Aorta (tissue), 5 donors: Measurements from ENCODE around the gene GINS2. TPM values are rescaled to one million over a fixed set of nuclear protein-coding genes. Genes with fewer than 3 reads are reported as not detected.

Experiments used
- ATAC-seq: fragments of 200-7000 bp; cut with Tn5 transposase; one replicate; pipeline ENCODE4 v1.9.1; 2022; ENCODE audit warnings: moderate library complexity; ENCODE audit not compliant: low FRiP score
- DNase-seq, 2 donors: peaks; one replicate each; pipeline ENCODE4 v3.0.0-alpha.2; 2020
- H3K27ac ChIP-seq, 2 donors: one replicate each; pipeline ENCODE4 v1.5.1; 2013; ENCODE audit warnings: low read length in 2 of 2, mild to moderate bottlenecking in 2 of 2, moderate library complexity in 2 of 2, control low read depth in 1 of 2, inconsistent platforms in 1 of 2, low read depth in 1 of 2
- H3K27me3 ChIP-seq, 2 donors: one replicate each; pipeline ENCODE4 v1.6.1; 2013; ENCODE audit warnings: control low read depth in 1 of 2, low read length in 1 of 2, mild to moderate bottlenecking in 1 of 2, moderate library complexity in 1 of 2; ENCODE audit not compliant: insufficient read depth in 2 of 2, control insufficient read depth in 1 of 2
- H3K36me3 ChIP-seq, 2 donors: one replicate each; pipeline ENCODE4 v1.6.1; 2013; ENCODE audit warnings: control low read depth in 1 of 2, low read length in 1 of 2, mild to moderate bottlenecking in 1 of 2; ENCODE audit not compliant: insufficient read depth in 2 of 2, control insufficient read depth in 1 of 2
- H3K4me1 ChIP-seq, 2 donors: one replicate each; pipeline ENCODE4 v1.6.1; 2013; ENCODE audit warnings: low read length in 2 of 2, control low read depth in 1 of 2, mild to moderate bottlenecking in 1 of 2, moderate library complexity in 1 of 2; ENCODE audit not compliant: insufficient read depth in 2 of 2, control insufficient read depth in 1 of 2
- H3K4me3 ChIP-seq, 2 donors: one replicate each; pipeline ENCODE4 v1.5.1; 2013; ENCODE audit warnings: low read length in 2 of 2, control low read depth in 1 of 2, mild to moderate bottlenecking in 1 of 2
- H3K9me3 ChIP-seq: one replicate; pipeline ENCODE4 v1.6.1; 2013; ENCODE audit warnings: mild to moderate bottlenecking, low read length; ENCODE audit not compliant: control insufficient read depth
- WGBS, 2 donors: extraction: QIAGEN DNeasy Blood & Tissue Kit; methylation state at CpG; one replicate each; pipeline ENCODE4 v1.1.7; 2013; 5-methylcytosine and 5-hydroxymethylcytosine counted together
- intact Hi-C, 2 donors: fragments of 100-400 bp; cut with DNase I; formaldehyde crosslinking; loops; one replicate each; pipeline versions ENCODE4 v1.14.2 to v1.15.0; 2022
- polyA plus RNA-seq, 2 donors: library from polyadenylated mRNA; stranded (reverse); fragments of 200-250 nt; gene quantifications; one replicate each; pipeline ENCODE4 v1.2.3, GENCODE V29; 2013
- total RNA-seq, 2 donors: library from RNA; stranded (reverse); fragmentation: NEBNext Ultra II Directional; extraction: Animal tissue kit (Norgen Biotek cat#: 25700); gene quantifications; one replicate each; pipeline ENCODE4 v1.2.1, GENCODE V29; 2021
- donor health status: healthy with polysubstance abuse.
- donor health status: Bipolar disorder and iron deficiency.
- donor health status: DM: no; HTN: no; CAD: no.
- donor health status: DM: no; HTN: no; CAD: no.
- donor health status: DM: yes; HTN: yes; CAD: no.

GINS2 gene
- total and polyA plus RNA-seq, 4 donors: 0.23 to 0.75 (median 0.66) TPM

DNA sequence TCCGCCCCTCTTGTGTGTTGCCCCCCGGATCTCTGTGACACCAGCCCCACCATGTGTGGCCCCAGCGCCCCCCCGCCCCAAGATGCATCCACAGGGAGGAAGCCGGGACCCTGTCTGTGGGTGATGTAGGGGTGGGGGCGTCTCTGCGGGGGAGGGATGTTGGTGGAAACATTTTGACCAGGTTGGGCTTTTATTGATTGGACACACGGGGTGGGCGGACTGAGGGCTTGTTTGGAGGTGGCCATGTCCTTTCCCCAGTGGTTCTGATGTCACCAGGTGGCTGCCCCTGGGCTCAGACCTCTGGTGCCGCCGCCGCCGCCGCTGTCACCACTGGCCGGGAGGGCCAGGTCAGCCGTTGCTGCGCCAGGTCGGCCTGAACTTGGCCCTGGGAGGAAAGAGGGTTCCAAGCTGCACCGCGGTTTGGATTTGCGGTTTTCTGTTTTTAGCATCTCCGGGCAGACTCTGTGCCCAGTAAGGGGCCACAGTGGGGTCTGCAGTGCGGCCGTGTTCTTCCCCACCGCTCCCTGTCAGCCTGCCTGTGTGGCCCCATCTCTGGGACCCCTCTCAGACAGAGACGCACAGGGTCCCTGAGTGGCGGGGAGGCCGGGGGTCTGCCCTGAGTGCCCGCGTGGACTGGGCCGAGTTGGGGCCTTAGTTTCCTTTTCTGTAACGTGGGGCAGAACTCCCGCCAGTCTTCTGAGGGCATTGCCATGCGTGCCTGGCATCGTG is 55.9 kb downstream of the GINS2 start:
- Histone ChIP-seq H3K9me3 (no peaks in the 10 kb centered on the region), H3K27ac (no peak overlapping the region), H3K4me1 (no peaks in the 10 kb centered on the region), H3K4me3 (no peak overlapping the region), H3K27me3 (no peaks in the 10 kb centered on the region), H3K36me3 (no peaks in the 10 kb centered on the region)
- 93 to 94% methylated on average over 34 to 35 of the region's 35 CpGs for WGBS, 2 donors
- ATAC-seq (no peak), DNase-seq (no peak)
- intact Hi-C loops: no loop called here

DNA sequence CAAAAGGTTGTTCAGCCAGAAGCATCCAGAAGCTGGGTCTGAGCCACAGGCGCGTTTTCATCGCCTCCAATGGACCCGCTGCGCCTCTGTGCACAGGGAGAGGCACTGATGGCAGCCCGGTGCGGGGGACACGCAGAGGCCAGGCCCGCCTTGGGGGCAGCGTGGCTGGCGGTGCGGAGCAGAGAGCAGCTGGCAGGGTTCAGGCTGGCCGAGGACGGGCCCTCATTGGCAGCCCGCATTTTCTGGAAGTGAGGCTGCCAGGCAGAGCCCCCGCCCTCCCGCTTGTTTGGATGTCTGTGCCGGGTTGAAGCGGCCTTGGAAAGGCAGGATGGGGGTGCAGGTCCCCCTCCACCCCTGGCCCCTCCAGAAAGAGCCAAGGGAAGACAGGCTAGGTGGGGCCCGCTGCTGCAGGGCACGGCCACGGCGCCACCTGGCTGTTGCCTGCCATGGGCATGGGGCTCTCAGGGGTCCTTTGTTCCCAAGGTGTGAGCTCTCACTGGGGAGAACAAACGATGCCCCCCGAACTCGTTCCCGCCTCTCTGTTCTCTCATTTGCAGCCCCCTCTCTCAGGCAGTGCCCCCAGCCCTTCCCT is 56.9 kb downstream of the GINS2 start:
- intact Hi-C loops: no loop called here
- WGBS, 2 donors: 74 to 85% methylated on average over 22 to 27 of the region's 27 CpGs
- no peaks in the 10 kb centered on the region for H3K27me3 ChIP-seq
- DNase-seq: no peak
- no peak overlapping the region for H3K4me3 ChIP-seq
- no peak overlapping the region for H3K27ac ChIP-seq
- H3K36me3 ChIP-seq: no peaks in the 10 kb centered on the region
- no peaks in the 10 kb centered on the region for H3K4me1 ChIP-seq
- no peaks in the 10 kb centered on the region for H3K9me3 ChIP-seq
- no peak for ATAC-seq

DNA sequence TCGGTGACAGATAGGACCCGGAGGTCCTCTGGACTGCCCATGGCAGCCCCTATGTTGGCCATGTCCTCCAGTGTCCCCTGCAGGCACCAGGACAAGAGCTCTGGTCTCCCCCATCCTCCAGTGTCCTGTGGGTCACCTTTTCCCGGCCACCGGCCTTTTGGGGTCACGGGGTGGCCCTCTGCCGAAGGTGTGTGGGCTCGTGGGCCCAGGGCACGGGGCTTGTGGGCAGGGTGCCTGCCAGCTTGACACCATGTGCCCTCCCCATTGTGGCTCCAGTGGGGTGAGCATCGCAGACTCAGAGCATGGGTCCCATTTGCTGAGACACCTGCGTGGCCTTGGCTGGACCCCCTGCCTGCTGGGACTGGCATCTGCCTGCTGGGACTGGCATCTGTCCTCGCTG is 57.5 kb downstream of the GINS2 start:
- Histone ChIP-seq H3K4me3 (no peak overlapping the region), H3K4me1 (no peaks in the 10 kb centered on the region), H3K9me3 (no peaks in the 10 kb centered on the region), H3K27ac (no peak overlapping the region), H3K27me3 (no peaks in the 10 kb centered on the region), H3K36me3 (no peaks in the 10 kb centered on the region)
- WGBS, 2 donors: 95 to 96% methylated on average over 11 of the region's 11 CpGs
- intact Hi-C loops: no loop called here
- ATAC-seq (no peak), DNase-seq (no peak)

DNA sequence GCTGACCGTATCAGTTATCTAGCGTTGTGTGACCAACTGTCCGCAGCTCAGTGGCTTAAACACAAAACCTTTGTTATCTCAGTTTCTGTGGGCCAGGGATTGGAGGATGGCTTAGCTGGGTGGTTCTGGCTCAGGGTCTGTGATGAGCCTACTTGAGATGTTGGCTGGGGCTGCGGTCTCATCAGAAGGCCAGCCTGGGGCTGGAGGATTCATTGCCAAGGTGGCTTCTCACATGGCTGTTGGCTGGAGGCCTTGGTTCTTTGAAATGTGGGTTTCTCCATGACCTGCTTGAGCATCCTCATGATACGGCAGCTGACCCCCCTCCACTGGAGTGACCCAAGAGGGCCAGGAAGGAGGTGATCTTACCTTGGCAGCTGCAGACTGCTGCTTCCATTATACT is 58.9 kb downstream of the GINS2 start:
- Histone ChIP-seq H3K9me3 (no peaks in the 10 kb centered on the region), H3K27ac (no peak overlapping the region), H3K36me3 (no peaks in the 10 kb centered on the region), H3K4me3 (no peak overlapping the region), H3K27me3 (no peaks in the 10 kb centered on the region), H3K4me1 (no peaks in the 10 kb centered on the region)
- WGBS, 2 donors: 97 to 98% methylated on average over 5 of the region's 5 CpGs
- ATAC-seq (no peak), DNase-seq (no peak)
- intact Hi-C loops: no loop called here

DNA sequence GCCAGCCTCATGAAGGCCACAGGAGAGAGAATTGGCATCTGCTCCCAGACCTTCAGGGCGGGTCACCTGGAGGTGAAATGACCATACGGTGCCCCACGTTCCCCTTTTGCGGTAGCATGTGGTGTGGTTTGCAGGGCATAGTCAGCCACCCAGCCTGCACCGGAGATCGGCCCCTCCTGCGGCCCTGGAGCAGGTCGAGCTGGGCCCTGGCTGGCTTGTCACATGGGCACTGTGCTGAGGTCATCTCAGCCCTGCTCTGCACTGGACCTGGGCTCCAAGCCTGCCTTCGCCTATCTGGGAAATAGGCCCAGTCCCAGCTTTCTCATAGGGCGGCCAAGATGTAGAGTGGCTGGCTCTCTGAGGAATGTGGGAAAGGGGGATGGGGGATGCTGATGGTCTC is 59.4 kb downstream of the GINS2 start:
- no peak for ATAC-seq
- no peak for DNase-seq
- intact Hi-C loops: no loop called here
- Histone ChIP-seq H3K4me1 (no peaks in the 10 kb centered on the region), H3K27me3 (no peaks in the 10 kb centered on the region), H3K9me3 (no peaks in the 10 kb centered on the region), H3K36me3 (no peaks in the 10 kb centered on the region), H3K27ac (no peak overlapping the region), H3K4me3 (no peak overlapping the region)
- WGBS, 2 donors: 89 to 98% methylated on average over 10 of the region's 10 CpGs

DNA sequence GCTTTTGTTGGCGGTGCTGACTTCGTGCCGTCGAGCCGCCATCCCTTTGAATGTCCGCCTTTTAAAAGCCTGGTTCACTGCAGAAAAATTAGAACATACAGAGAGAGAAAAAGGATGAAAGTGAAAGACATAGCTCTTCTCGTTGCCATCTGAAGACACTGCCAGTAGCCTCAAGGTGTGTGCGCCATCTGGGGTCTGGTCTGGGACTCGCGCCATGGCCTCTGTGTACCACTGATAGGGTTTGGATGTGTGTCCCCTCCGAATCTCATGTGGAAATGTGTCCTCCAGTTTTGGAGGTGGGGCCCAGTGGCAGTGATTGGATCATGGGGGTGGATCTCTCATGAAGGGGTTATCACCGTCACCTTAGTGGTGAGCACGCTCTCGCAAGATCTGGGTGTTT is 60.1 kb downstream of the GINS2 start:
- DNase-seq (no peak), ATAC-seq (no peak)
- no peak overlapping the region for H3K27ac ChIP-seq
- H3K36me3 ChIP-seq: no peaks in the 10 kb centered on the region
- no peaks in the 10 kb centered on the region for H3K9me3 ChIP-seq
- 92 to 94% methylated on average over 14 of the region's 14 CpGs for WGBS, 2 donors
- H3K4me1 ChIP-seq: no peaks in the 10 kb centered on the region
- H3K27me3 ChIP-seq: no peaks in the 10 kb centered on the region
- intact Hi-C loops: no loop called here
- H3K4me3 ChIP-seq: no peak overlapping the region

DNA sequence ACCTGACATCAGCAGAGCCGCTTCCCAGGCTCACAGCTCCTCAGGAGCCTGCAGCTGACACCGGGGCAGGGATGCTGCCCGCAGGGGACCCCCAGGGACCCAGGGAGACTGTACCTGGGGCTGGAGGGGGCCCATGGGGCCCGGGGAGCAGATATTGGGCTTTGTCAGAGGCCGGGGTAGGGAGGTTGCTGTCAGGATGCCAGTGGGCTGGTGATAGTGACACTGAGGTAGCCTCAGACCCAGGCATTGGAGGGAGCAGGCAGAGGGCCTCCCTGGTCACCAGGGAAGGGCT is 60.5 kb downstream of the GINS2 start:
- ATAC-seq: no peak
- Histone ChIP-seq H3K4me1 (no peaks in the 10 kb centered on the region), H3K4me3 (no peak overlapping the region), H3K27me3 (no peaks in the 10 kb centered on the region), H3K27ac (no peak overlapping the region), H3K9me3 (no peaks in the 10 kb centered on the region), H3K36me3 (no peaks in the 10 kb centered on the region)
- DNase-seq: no peak
- intact Hi-C loops: no loop called here
- WGBS, 2 donors: 38 to 40% methylated on average over 5 of the region's 5 CpGs

DNA sequence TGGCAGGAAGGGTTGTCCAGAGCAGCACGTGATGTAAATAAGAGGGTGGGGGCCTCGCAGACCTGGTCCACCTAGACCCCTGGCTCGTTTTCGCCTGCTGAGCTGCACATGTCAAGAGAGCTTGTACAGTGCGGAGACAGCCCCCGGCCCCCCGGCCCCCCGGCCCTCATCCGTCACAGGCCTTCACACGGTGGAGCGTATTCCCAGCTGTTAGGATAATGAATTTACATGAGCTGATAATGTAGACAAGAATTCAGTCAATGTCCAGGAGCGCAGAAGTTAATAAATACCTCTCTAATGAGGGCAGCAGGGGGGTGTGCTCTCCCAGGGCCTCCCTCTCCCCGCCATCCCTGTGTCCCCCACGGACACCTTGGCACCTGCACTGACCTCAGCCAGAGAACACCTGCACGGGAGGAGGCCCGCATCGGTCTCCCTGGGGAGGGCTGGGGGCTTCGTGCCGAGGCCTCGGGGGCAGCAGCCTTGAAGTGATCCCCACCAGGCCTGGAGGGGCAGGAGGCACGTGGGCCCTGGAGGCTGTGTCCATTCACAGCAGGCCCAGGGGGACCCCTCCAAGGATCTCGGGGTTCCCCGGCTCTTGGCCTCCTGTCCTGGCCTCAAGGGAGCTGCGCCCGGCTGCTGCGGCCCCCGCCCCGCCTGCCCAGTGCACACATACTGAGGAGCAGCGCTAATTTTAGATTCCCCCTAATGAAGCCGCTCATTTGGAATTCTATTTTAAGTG is 61.1 kb downstream of the GINS2 start:
- DNase-seq (no peak), ATAC-seq (peak; percentile 11)
- intact Hi-C loops: no loop called here
- 63 to 66% methylated on average over 28 to 30 of the region's 30 CpGs for WGBS, 2 donors
- no peaks in the 10 kb centered on the region for H3K27me3 ChIP-seq
- H3K4me1 ChIP-seq: no peaks in the 10 kb centered on the region
- no peaks in the 10 kb centered on the region for H3K9me3 ChIP-seq
- H3K36me3 ChIP-seq: no peaks in the 10 kb centered on the region
- no peak overlapping the region for H3K27ac ChIP-seq
- no peak overlapping the region for H3K4me3 ChIP-seq

DNA sequence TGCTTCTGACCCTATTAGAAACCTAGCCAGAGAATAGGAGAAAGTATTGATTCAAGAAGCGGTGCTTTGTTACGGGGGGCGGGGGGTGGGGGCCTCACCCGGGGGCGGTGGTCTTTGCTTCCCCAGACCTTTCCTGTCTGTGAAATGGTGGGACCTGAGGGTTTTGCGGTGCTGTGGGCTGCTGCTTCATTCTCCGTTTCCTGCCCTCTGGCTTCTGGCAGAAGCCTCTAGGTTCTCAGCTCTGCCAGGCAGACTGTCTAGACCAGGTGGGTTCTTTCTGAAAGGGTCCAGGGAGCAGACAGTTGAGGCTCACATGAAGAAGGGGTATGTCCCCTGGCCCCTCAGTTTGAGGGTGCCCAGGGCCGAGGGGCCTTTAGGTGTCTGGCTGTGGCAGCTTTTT is 61.7 kb downstream of the GINS2 start:
- Histone ChIP-seq H3K4me3 (no peak overlapping the region), H3K36me3 (no peaks in the 10 kb centered on the region), H3K27ac (no peak overlapping the region), H3K4me1 (no peaks in the 10 kb centered on the region), H3K9me3 (no peaks in the 10 kb centered on the region), H3K27me3 (no peaks in the 10 kb centered on the region)
- ATAC-seq (no peak), DNase-seq (no peak)
- intact Hi-C loops: no loop called here
- 76 to 83% methylated on average over 8 of the region's 8 CpGs for WGBS, 2 donors
